ENCODE results near the gene BSG. TPM values are rescaled to one million over a fixed set of nuclear protein-coding genes. Genes with fewer than 3 reads are reported as not detected.
A peak's percentile ranks its signal among the peaks of the same experiment; 100 is the strongest.

BSG gene
- total and polyA plus RNA-seq, 9 of the 15 experiments (the other 6 are each of a cell fraction or from before 2014, with no cell fraction given): 4.6 to 495 (median 187) TPM

DNA sequence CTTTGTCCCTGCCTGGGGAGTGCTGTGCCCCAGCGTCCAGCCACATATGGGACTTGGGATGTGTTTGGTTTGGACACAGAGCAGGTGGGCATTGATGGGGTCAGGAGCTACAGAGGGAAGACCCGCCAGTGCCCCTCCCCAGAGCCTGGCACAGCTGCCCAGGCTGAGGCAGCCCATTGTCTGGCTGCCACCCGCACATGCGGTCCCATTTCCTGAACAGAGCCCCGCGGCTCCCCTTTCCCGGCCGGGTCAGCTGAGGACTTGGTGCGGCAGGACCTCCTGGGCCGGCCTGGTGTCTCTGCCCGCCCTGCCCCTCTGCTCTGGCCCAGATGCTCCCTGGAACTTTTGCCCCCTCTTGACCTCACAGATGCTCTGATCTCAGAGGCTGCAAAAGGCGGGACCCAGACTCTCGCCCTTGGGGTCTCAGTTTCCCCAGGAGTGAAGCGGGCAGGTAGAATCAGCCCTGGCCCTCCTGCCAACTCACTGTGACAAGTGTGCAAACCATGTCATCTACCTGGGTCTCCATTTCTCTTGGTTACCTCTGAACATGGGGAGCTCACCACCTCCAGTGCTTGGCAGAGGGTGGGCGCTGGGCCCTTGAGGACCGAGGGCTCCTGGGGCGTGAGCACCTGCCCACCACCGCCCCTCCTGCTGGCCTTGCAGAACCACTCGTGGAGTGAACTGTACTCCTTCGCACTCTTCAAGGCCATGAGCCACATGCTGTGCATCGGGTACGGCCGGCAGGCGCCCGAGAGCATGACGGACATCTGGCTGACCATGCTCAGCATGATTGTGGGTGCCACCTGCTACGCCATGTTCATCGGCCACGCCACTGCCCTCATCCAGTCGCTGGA, 35.1 kb downstream of the BSG start:
- H3K27me3 ChIP-seq (ENCODE audit: control insufficient read depth in 2 of 2, insufficient read depth in 2 of 2, low read length in 2 of 2): no peaks in the 10 kb centered on the region
- no peak overlapping the region for H3K4me3 ChIP-seq
- FAIRE-seq (no peak), ATAC-seq (no peak), DNase-seq (ENCODE audit: extremely low read depth in 1 of 4, low spot score in 3 of 4) (no peak)
- no peaks in the 10 kb centered on the region; the same call in 1 of the 2 replicates for H3K9me3 ChIP-seq (replicated peaks; ENCODE audit: control insufficient read depth, insufficient read depth, low read depth, low read length)
- no TSS peak for BruUV-seq (replicated peaks)
- H3K9me1 ChIP-seq (ENCODE audit: control insufficient read depth, insufficient read depth, low read length): no peaks in the 10 kb centered on the region
- ChIA-PET POLR2A (interaction anchor here (1.1 kb wide), 1 partner anchor 31 kb away, joined by 4 read pairs; no protein-coding TSS in a partner anchor), CTCF (ENCODE audit: low intra/inter-chr PET ratio) (no interaction called here)
- H3K4me1 ChIP-seq (replicated peaks in 1 of 2; ENCODE audit: control insufficient read depth in 2 of 2, insufficient read depth in 2 of 2, low read length in 2 of 2): peaks cover 17 to 72% of the 10 kb centered on the region in 2 experiments
- intact Hi-C loops (cut with micrococcal nuclease): no loop called here
- in situ Hi-C loops (cut with MboI): no loop called here
- H3K4me2 ChIP-seq (ENCODE audit: insufficient read depth, low read length): no peak overlapping the region
- H3K36me3 ChIP-seq (ENCODE audit: control insufficient read depth, insufficient read depth, low read length): peaks cover 5% of the 10 kb centered on the region; the same call in 2 of the 3 replicates
- no peak overlapping the region for H3K9ac ChIP-seq (ENCODE audit: insufficient read depth in 1 of 2, low read depth in 2 of 2, low read length in 2 of 2)
- H3K27ac ChIP-seq (ENCODE audit: extremely low read depth, low read depth, low read length): no peak overlapping the region
- WGBS (ENCODE audit: insufficient coverage, low coverage, missing lambda C conversion rate): 91% methylated on average over 25 of the region's 30 CpGs
- TF ChIP-seq BCOR (IDR thresholded peaks at IDR 0.05) (peak; percentile 71), LARP7 (IDR thresholded peaks at IDR 0.05) (no peak), ZNF133 (CRISPR knock-in tag; IDR thresholded peaks at IDR 0.05) (no peak), ID3 (CRISPR knock-in tag; IDR thresholded peaks at IDR 0.05) (no peak), ID3 (tag; IDR thresholded peaks at IDR 0.05) (no peak), MCM3 (IDR thresholded peaks at IDR 0.05) (no peak), ASH1L (IDR thresholded peaks at IDR 0.05; ENCODE audit: borderline replicate concordance, low read depth, partially characterized antibody) (no peak), ZNF668 (CRISPR knock-in tag; IDR thresholded peaks at IDR 0.05) (no peak), ZNF124 (CRISPR knock-in tag; IDR thresholded peaks at IDR 0.05) (no peak), SRSF1 (IDR thresholded peaks at IDR 0.05; ENCODE audit: low read depth, low read length) (no peak), RBM25 (IDR thresholded peaks at IDR 0.05; ENCODE audit: low read depth, low read length, severe bottlenecking) (peak; percentile 35), KAT7 (CRISPR knock-in tag; IDR thresholded peaks at IDR 0.05; ENCODE audit: borderline replicate concordance) (no peak), PRPF4 (IDR thresholded peaks at IDR 0.05; ENCODE audit: insufficient read depth, low read depth, low read length, poor library complexity, severe bottlenecking) (no peak)
- TF ChIP-seq, protein P1, sequence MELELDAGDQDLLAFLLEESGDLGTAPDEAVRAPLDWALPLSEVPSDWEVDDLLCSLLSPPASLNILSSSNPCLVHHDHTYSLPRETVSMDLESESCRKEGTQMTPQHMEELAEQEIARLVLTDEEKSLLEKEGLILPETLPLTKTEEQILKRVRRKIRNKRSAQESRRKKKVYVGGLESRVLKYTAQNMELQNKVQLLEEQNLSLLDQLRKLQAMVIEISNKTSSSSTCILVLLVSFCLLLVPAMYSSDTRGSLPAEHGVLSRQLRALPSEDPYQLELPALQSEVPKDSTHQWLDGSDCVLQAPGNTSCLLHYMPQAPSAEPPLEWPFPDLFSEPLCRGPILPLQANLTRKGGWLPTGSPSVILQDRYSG (tag; conservative IDR thresholded peaks at IDR 0.05; ENCODE audit: low read depth): no peak
- H3K79me2 ChIP-seq (ENCODE audit: control insufficient read depth, insufficient read depth, low read length): no peaks in the 10 kb centered on the region
- no peaks in the 10 kb centered on the region for H4K20me1 ChIP-seq (replicated peaks; ENCODE audit: control insufficient read depth, insufficient read depth, low read length)
- no peak overlapping the region for H2AFZ ChIP-seq (ENCODE audit: low read depth, low read length)
